ENCODE measurements around the gene RASSF1. TPM values are rescaled to one million over a fixed set of nuclear protein-coding genes. Genes with fewer than 3 reads are reported as not detected.

Gene RASSF1
- total and polyA plus RNA-seq, 2 of the 13 experiments (the other 11 are each of a cell fraction or from before 2014, with no cell fraction given) = 10.2 to 27.5 TPM

DNA sequence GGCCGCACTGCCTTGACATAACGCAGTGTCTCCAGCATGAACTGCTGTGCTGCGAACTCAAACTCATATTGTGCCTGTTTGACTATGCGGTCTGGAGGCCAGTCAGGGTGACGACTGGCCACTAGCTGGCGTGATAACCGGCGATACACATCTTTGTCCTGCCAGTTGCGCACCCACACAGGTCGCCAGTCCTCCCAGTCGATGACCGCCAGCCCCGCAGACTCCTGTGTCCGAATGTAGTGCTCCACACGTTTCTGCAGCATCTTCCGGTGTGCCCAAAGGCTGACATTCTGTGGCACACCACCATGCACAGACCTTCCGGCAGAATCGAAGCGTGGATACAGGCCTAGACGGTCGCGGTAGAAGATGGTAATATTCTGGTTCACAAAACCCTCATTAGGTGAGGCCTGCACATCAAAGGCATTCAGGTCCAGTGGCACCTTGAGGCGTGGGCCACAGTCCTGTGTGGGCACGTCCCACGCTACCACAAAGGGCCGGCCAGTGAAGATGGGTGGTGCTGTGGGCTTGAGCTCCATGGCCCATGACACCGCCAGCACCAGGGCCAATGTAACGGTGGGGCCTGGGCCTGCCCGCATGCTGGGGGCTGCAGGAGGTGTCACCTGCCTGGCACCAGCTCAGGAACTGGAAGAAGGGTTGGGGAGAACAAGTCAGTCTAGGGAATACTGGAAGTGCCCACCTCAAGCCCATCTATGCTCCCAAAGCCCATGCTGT lies 20.6 kb downstream of the RASSF1 start (continued):
- TF ChIP-seq, protein P1, sequence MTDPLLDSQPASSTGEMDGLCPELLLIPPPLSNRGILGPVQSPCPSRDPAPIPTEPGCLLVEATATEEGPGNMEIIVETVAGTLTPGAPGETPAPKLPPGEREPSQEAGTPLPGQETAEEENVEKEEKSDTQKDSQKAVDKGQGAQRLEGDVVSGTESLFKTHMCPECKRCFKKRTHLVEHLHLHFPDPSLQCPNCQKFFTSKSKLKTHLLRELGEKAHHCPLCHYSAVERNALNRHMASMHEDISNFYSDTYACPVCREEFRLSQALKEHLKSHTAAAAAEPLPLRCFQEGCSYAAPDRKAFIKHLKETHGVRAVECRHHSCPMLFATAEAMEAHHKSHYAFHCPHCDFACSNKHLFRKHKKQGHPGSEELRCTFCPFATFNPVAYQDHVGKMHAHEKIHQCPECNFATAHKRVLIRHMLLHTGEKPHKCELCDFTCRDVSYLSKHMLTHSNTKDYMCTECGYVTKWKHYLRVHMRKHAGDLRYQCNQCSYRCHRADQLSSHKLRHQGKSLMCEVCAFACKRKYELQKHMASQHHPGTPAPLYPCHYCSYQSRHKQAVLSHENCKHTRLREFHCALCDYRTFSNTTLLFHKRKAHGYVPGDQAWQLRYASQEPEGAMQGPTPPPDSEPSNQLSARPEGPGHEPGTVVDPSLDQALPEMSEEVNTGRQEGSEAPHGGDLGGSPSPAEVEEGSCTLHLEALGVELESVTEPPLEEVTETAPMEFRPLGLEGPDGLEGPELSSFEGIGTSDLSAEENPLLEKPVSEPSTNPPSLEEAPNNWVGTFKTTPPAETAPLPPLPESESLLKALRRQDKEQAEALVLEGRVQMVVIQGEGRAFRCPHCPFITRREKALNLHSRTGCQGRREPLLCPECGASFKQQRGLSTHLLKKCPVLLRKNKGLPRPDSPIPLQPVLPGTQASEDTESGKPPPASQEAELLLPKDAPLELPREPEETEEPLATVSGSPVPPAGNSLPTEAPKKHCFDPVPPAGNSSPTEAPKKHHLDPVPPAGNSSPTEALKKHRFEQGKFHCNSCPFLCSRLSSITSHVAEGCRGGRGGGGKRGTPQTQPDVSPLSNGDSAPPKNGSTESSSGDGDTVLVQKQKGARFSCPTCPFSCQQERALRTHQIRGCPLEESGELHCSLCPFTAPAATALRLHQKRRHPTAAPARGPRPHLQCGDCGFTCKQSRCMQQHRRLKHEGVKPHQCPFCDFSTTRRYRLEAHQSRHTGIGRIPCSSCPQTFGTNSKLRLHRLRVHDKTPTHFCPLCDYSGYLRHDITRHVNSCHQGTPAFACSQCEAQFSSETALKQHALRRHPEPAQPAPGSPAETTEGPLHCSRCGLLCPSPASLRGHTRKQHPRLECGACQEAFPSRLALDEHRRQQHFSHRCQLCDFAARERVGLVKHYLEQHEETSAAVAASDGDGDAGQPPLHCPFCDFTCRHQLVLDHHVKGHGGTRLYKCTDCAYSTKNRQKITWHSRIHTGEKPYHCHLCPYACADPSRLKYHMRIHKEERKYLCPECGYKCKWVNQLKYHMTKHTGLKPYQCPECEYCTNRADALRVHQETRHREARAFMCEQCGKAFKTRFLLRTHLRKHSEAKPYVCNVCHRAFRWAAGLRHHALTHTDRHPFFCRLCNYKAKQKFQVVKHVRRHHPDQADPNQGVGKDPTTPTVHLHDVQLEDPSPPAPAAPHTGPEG (CRISPR knock-in tag; IDR thresholded peaks at IDR 0.05) = no peak
- TF ChIP-seq HOXA5 (CRISPR knock-in tag; IDR thresholded peaks at IDR 0.05) (no peak), ZFX (CRISPR knock-in tag; IDR thresholded peaks at IDR 0.05; ENCODE audit: low read depth) (peak; percentile 29; the same call in 1 of the 2 replicates), MED8 (CRISPR knock-in tag; IDR thresholded peaks at IDR 0.05; ENCODE audit: insufficient replicate concordance) (no peak), CEBPB (IDR thresholded peaks at IDR 0.05; ENCODE audit: borderline replicate concordance, low read depth, low read length) (no peak), ZNF335 (CRISPR knock-in tag; IDR thresholded peaks at IDR 0.05) (no peak), BCL6 (CRISPR knock-in tag; IDR thresholded peaks at IDR 0.05) (no peak), ZMYM4 (CRISPR knock-in tag; IDR thresholded peaks at IDR 0.05) (0 out of 2 replicates have a peak, but pooled peaks have one; percentile 11), ZNF562 (CRISPR knock-in tag; IDR thresholded peaks at IDR 0.05; ENCODE audit: borderline replicate concordance) (no peak), SMYD3 (CRISPR knock-in tag; IDR thresholded peaks at IDR 0.05) (no peak), ZNF12 (CRISPR knock-in tag; IDR thresholded peaks at IDR 0.05) (no peak), ZC3H4 (CRISPR knock-in tag; IDR thresholded peaks at IDR 0.05; ENCODE audit: borderline replicate concordance) (peak; percentile 40; the same call in 1 of the 2 replicates), KAT2B (IDR thresholded peaks at IDR 0.05; ENCODE audit: borderline replicate concordance, low read depth, low read length) (no peak), ZNF44 (CRISPR knock-in tag; IDR thresholded peaks at IDR 0.05) (0 out of 2 replicates have a peak, but pooled peaks have one; percentile 3), MXI1 (IDR thresholded peaks at IDR 0.05; ENCODE audit: borderline replicate concordance, low read depth, low read length) (no peak)
- TF ChIP-seq, protein P2, sequence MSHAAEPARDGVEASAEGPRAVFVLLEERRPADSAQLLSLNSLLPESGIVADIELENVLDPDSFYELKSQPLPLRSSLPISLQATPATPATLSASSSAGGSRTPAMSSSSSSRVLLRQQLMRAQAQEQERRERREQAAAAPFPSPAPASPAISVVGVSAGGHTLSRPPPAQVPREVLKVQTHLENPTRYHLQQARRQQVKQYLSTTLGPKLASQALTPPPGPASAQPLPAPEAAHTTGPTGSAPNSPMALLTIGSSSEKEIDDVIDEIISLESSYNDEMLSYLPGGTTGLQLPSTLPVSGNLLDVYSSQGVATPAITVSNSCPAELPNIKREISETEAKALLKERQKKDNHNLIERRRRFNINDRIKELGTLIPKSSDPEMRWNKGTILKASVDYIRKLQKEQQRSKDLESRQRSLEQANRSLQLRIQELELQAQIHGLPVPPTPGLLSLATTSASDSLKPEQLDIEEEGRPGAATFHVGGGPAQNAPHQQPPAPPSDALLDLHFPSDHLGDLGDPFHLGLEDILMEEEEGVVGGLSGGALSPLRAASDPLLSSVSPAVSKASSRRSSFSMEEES (CRISPR knock-in tag; IDR thresholded peaks at IDR 0.05) = no peak
- TF ChIP-seq, protein P3, sequence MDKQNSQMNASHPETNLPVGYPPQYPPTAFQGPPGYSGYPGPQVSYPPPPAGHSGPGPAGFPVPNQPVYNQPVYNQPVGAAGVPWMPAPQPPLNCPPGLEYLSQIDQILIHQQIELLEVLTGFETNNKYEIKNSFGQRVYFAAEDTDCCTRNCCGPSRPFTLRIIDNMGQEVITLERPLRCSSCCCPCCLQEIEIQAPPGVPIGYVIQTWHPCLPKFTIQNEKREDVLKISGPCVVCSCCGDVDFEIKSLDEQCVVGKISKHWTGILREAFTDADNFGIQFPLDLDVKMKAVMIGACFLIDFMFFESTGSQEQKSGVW (CRISPR knock-in tag; IDR thresholded peaks at IDR 0.05; ENCODE audit: borderline replicate concordance) = no peak
- TF ChIP-seq, protein P4, sequence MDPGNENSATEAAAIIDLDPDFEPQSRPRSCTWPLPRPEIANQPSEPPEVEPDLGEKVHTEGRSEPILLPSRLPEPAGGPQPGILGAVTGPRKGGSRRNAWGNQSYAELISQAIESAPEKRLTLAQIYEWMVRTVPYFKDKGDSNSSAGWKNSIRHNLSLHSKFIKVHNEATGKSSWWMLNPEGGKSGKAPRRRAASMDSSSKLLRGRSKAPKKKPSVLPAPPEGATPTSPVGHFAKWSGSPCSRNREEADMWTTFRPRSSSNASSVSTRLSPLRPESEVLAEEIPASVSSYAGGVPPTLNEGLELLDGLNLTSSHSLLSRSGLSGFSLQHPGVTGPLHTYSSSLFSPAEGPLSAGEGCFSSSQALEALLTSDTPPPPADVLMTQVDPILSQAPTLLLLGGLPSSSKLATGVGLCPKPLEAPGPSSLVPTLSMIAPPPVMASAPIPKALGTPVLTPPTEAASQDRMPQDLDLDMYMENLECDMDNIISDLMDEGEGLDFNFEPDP (CRISPR knock-in tag; conservative IDR thresholded peaks at IDR 0.05) = 0 out of 2 replicates have a peak, but pooled peaks have one; percentile 62
- TF ChIP-seq, protein P5, sequence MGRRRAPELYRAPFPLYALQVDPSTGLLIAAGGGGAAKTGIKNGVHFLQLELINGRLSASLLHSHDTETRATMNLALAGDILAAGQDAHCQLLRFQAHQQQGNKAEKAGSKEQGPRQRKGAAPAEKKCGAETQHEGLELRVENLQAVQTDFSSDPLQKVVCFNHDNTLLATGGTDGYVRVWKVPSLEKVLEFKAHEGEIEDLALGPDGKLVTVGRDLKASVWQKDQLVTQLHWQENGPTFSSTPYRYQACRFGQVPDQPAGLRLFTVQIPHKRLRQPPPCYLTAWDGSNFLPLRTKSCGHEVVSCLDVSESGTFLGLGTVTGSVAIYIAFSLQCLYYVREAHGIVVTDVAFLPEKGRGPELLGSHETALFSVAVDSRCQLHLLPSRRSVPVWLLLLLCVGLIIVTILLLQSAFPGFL (CRISPR knock-in tag; IDR thresholded peaks at IDR 0.05) = no peak
